Loucy (cell line): Measurements from ENCODE around the gene PPP4C.

ENCODE experiments used
- CTCF ChIP-seq: fragments of 200-600 bp; sonication (generic); conservative IDR thresholded peaks from 2 replicates; pipeline ENCODE4 v1.5.1; 2014; ENCODE audit warnings: mild to moderate bottlenecking, antibody characterized with exemption, low read length
- EZH2phosphoT487 ChIP-seq: fragments of 200-600 bp; IDR thresholded peaks from 2 replicates; pipeline ENCODE4 v1.6.1; 2018; ENCODE audit warnings: antibody characterized with exemption, mild to moderate bottlenecking, moderate library complexity, borderline replicate concordance

- no peak for TF ChIP-seq CTCF
- no peak for TF ChIP-seq EZH2phosphoT487
These were observed 45.6 kb upstream of the PPP4C start for GRCh38 chr16:30030011-30030685.
